ENCODE data around the gene RGP1. TPM values are rescaled to one million over a fixed set of nuclear protein-coding genes. Genes with fewer than 3 reads are reported as not detected.
A peak's percentile ranks its signal among the peaks of the same experiment; 100 is the strongest.

The RGP1 gene
- total RNA-seq, 1 experiment from 2014 or later, result 22.1 TPM

DNA sequence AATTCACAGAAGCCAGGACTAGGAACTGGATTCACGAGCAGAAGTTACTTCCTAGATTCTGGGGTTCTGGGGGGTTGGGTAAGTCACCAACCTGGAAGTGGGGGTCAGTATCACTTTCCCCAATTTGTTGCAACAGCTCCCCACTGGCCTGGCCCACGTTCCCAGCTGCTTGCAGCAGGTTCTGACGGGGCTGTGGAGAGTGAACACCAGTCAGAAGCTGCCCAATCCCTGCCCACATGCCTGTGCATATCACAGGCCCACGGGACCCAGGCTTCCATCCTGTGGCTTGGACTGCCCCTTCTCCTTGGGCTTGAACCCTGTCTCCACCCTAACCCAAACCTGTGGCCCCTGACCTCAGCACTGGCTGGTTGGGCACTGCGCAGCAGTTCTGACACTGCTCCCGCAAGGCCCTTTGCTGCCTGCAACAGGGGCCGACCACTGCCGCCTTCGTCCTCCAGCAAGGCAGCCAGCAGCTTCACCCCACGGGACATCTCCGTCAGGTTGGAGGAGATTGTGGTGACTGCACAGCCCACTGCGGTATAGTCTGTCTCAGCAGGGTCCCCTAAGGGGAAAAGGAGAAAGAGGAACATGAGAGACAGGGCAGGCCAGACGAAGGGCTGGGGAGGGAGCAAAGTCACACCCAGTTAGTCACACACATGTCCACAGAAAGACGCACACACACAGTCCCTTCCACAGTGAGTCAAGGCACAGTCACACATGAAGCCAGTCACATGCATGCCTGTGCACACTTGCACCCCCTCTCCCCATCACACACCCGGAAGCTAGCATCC lies 30.2 kb upstream of the RGP1 start:
- DNase-seq (ENCODE audit: low read depth), result no peak

GRCh38 chr9:35719546-35719945 lies 29.5 kb upstream of the RGP1 start:
- DNase-seq (ENCODE audit: low read depth), result no peak

- no peak for DNase-seq (ENCODE audit: low read depth)
Observed at GRCh38 chr9:35723426-35723825, 25.7 kb upstream of the RGP1 start.

DNA sequence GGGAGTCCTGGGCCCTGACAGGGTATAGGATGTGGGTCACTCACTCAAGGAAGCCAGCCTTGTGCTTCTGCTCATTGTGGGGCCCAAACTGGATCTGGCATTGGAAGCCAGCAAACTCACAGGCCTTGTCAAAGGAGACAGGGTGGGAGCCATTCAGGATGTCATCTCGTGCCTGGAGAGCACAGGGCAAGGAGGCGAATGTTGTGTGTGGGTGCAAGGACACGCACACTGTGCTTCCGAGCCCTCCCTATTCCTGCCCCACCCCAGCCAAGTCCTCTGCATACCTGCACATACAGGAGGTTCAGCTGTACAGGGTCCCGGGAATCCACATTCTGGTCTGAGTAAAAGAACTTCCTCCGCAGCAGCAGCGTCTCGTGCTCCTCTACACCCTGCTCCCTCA lies 25.2 kb upstream of the RGP1 start:
- DNase-seq (ENCODE audit: low read depth), result no peak

DNA sequence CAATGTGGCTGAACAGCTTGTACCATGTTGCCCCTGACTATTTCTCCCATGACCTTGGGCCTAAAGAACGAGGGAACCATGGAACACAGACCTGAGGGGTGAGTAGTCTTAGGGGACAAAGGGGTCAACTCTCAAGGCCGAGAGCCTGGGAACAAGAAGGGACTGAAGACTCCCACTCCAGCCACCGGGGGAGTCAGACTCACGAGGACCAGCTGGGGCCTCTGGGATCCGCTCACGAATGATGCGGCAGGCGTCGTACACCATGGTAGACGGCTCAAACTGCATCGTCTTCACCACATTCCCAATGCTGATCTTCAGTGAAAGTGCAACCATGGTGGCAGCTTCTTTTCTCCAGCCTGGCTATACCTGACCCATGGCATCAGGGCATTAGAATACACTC lies 23.7 kb upstream of the RGP1 start:
- DNase-seq (ENCODE audit: low read depth), result no peak

- peak; percentile 51 for DNase-seq (ENCODE audit: low read depth)
Observed at GRCh38 chr9:35726931-35727330, 22.2 kb upstream of the RGP1 start.

- no peak for DNase-seq (ENCODE audit: low read depth)
Observed at GRCh38 chr9:35727676-35728040, 21.4 kb upstream of the RGP1 start.

DNA sequence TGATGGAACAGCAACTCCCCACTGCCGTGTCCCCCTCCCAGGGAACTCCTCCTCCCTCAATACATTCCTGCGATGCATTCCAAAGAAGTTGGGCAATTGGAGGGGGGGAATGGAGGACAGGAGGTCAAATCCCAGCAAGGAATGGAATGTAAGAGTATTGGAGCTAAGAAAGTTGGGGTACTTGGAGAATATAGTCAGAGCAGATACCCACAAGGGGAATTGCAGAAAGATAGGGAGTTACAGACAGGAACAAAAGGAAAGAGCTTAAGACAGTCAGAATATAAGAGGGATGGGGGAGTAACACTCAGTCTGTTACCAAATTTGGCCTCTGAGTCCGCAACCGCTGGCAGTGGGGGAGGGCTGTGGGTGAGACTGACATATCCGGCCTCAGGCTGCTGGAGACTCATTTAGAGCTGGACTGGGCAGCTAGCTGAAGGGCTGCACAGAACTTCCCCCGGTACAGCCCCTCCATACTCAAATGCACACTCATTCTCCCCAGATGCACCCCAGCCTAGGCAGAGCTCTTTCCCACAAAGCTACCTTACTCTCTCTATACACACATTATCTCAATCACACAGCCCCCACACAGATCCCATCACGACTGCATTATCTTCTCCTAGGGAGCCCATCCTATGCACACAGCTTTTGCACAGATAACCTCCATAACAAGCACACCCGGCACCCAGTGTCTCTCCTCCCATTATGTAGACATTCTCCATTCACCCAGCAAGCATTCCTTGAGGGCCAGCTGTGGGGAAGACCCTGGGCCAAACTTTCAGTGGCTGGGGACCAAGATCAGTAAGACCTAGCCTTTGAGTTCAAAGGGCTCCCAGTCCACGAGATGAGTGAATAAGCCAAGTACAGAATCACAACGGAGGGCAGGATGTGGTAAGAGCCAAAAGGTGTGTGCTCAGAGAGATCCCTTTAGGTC lies 20.8 kb upstream of the RGP1 start:
- DNase-seq (ENCODE audit: low read depth), result peak; percentile 88

DNA sequence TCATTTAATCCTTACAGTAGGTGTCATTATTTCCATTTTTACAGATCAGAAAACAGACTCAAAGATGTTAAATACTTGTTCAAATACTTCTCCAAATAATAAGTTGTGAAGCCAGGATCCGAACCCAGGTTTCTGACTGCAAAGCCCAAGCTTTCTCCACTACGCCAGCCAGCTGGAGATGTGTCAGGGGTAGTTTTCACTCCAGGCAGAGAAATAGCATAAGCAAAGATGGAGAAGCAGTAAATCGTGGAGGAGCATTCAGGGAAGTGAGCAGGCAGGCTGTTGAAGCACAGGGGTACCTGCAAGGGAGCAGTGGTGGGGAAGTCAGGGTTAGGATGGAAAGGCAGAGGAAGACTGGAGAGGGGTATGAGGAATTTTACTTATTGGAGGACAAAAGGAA lies 20.0 kb upstream of the RGP1 start:
- no peak for DNase-seq (ENCODE audit: low read depth)

DNA sequence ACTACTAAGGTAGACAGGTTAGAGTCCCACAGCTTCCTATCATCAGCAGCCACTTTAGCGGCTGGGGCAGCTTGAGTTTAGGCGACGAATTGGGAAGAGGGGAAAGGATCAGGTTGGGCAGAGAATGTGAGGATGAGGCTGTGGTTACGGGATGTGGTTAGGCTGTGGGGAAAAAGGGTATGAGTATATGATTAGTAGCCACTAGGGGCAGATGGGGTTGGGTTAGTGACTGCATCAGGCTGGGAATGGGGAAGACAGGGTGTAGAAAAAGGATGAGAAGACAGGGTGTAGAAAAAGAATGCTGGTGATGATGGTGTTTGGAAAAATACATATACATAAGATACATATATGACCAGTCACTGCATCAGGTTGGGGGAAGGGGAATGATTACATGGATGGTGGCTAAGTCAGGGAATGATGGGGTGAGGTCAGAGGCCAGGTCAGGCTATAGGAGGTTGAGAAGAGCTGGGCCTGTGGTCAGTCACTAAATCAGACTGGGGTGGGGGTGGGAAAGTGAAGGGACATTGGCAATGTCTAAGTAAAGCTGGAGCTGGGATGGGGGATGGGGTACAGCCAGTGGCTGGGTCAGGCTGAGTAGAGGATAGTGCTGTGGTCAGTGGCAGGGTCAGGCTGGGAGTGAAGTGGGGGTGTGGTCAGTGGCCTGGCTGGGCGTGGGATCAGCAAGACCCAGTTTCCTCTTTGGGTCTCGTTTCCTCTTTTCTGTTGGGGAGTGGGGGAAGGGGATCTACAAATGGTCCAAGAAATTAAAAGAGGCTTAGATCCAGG lies 19.2 kb upstream of the RGP1 start:
- peak; percentile 94 for DNase-seq (ENCODE audit: low read depth)

GRCh38 chr9:35730486-35730854 lies 18.6 kb upstream of the RGP1 start:
- no peak for DNase-seq (ENCODE audit: low read depth)

DNA sequence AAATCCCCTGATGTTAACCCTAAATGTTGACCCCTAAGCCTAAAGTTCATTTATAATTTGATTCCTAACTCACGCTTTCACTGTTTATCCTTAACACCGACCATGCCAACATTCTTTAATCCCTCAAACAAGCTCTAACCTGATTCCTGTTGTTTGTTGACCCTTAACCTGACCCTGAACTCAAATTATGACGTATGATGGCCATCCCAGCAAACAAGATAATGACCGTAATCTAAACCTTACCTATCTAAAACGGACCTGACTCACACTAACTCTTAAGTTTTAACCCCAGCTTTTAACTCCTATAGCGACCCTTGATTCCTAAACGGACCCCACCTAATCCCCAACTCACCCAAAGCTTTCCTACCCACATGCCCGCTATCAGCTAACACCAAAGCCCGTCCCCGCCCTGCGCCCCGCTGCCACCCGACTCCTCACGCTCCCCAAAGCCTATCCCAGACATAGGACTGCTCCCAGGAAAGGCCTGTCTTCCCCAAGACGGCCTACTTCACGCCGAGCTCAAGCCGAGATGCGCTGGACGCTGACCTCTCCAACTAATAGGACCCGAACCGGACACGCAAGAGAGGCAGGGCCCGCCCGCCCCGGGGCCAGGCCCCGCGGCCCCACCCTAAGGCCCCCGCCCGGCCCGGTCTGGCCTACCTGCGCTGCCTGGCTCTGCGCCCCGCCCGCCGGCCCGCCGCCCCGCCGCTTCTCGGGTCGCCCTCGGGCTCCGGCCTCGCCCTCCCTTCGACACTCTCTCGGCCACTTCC lies 17.5 kb upstream of the RGP1 start:
- DNase-seq (ENCODE audit: low read depth), result no peak

- DNase-seq (ENCODE audit: low read depth), result peak; percentile 100
Observed at GRCh38 chr9:35732185-35732799, 16.8 kb upstream of the RGP1 start, which contains the start of the genes CREB3 and TLN1. Gene CREB3, plus strand, starts transcription at chr9:35732666. Its CDS starts 107 bp downstream, at chr9:35732773. Gene TLN1, minus strand, starts transcription at chr9:35732195. Its CDS starts 6,501 bp downstream, at chr9:35725694.

GRCh38 chr9:35732800-35733541 lies 16.1 kb upstream of the RGP1 start:
- peak; percentile 79 for DNase-seq (ENCODE audit: low read depth)

DNA sequence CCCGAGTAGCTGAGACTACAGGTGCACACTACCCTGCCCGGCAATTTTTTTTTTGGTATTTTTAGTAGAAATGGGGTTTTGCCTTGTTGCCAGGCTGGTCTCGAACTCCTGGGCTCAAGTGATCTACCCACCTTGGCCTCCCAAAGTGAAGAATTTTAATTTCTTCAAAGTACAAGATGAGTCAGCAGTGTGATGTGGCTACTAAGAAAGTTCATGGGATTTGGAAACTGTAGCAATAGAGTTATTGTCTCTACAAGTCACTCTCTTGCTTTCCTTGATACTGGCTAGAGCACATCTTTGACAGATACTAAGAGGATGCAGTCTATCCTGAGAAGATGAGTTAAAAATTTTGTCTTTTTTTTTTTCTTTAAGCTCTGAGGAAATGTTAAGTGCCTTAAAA lies 15.0 kb upstream of the RGP1 start:
- DNase-seq (ENCODE audit: low read depth), result no peak

- peak; percentile 74 for DNase-seq (ENCODE audit: low read depth)
Observed at GRCh38 chr9:35736201-35736633, 12.9 kb upstream of the RGP1 start.

DNA sequence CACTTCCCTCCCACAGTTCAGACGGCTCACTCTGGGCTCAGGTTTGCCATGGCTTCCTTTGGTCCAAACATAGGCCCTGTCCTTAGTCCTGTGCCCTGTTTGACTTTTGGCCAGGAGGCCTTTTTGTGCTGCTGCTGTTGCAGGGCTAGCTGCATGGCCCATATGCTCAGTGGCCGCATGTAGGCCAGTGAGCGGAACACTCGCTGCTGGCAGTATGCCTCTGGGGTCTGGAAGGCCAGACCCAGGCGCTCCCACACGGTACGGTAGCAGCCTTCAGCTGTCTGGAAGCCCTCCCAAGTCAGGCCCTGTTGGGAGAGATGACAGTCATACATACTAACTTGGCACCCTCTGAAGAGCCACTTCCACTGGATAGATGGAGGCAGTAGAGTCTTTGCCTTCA lies 11.9 kb upstream of the RGP1 start:
- no peak for DNase-seq (ENCODE audit: low read depth)

DNA sequence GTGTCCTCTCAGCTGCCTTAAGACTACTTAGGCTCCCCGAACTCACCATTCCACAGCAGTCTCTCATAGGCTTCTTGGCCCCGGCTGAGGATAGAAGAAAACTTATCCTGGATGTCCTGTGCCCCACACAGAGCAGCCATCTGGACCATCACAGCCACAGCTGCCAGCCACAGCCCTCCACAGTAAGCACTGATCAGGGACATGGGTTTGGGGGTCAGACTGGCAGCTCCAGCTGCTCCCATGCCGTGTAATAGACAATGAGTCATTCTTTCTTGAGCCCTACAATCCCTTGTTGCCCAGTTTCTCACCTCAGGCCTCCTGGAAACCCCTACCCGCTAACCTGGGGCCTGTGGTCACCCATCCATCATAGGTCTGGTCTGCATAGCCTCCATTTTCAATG lies 10.9 kb upstream of the RGP1 start:
- DNase-seq (ENCODE audit: low read depth), result no peak

GRCh38 chr9:35738924-35739323 lies 10.2 kb upstream of the RGP1 start:
- DNase-seq (ENCODE audit: low read depth), result no peak

- DNase-seq (ENCODE audit: low read depth), result no peak
Observed at GRCh38 chr9:35740243-35740642, 8.8 kb upstream of the RGP1 start.
